ENCODE results near the gene CARS2.

- TF ChIP-seq JUN (IDR thresholded peaks at IDR 0.05) = no peak
- no peak for TF ChIP-seq CTCF (IDR thresholded peaks at IDR 0.05)
- no peak for TF ChIP-seq SMC3 (IDR thresholded peaks at IDR 0.05)
- no peak for TF ChIP-seq POLR2A (IDR thresholded peaks at IDR 0.05; ENCODE audit: low read length)
- no peak for TF ChIP-seq EP300 (IDR thresholded peaks at IDR 0.05)
These were observed 66.8 kb downstream of the CARS2 start for GRCh38 chr13:110638814-110639806.
